ENCODE results near the gene MICAL3.

MICAL3 gene

GRCh38 chr22:17751596-17751995, 272.8 kb downstream of the MICAL3 start:
- DNase-seq (ENCODE audit: low spot score) = no peak

- no peak for DNase-seq (ENCODE audit: low spot score)
Observed at GRCh38 chr22:17749605-17750395, 274.6 kb downstream of the MICAL3 start.

- no peak for DNase-seq (ENCODE audit: low spot score)
Observed at GRCh38 chr22:17748555-17749353, 275.6 kb downstream of the MICAL3 start.

GRCh38 chr22:17746916-17747315, 277.4 kb downstream of the MICAL3 start:
- peak; percentile 16 for DNase-seq (ENCODE audit: low spot score)

DNA sequence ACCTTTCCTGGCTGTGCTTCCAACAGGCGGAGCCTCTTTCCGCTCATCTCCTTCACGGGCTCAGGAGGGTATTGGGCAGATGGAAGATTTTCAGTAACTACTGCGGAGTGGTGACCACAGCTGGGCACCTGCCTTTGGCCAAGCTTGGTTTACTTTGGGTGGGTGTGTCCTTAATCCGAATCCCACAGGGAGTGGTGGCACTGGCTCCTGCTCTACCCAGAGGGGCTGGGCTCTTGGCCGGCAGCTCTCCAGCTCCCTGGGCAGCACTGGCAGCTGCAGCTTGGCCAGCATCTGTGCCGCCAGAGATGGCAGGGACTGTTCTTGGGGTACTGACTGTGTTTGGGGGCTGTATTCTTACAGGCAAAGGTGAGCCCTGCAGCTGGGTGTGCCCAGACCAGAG, 279.9 kb downstream of the MICAL3 start:
- no peak for DNase-seq (ENCODE audit: low spot score)

DNA sequence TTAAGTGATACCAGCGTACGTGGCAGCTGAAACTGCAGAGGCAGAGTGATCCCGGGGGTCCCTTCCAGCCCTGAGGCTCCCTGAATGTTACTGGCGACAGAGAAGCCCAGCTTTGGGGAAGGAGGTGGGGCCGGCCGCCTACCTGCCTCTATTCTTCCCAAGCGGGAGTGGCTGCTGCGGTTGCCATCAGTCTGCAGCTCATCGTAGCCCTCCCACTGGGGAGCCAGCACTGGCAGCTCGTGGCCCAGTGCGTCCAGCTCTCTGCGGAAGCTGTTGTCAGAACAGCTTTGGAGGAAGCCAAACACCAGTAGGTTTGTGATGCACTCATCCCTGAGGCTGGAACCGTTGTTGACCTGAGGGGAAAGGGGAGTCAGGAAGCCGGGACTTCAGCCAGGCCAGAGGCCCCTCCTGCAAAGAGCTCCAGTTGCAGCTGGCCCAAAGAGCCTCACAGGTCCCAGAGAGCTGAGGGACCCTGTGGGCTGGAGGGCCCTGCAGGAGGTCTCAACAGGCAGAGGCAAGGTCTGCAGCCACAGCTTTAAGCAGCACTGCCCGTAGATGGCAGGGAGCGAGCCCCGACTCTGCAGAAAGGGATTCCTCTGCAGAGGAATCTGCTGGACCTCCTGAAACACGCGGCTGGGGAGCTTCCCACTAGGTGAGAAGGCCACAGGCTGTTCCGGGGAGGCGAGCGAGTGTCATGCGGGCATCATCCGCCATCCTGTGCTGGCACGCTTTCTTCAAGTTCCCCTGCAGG, 280.5 kb downstream of the MICAL3 start:
- peak; percentile 50 for DNase-seq (ENCODE audit: low spot score)

- DNase-seq (ENCODE audit: low spot score) = peak; percentile 92
Observed at GRCh38 chr22:17742527-17742902, 281.8 kb downstream of the MICAL3 start.

DNA sequence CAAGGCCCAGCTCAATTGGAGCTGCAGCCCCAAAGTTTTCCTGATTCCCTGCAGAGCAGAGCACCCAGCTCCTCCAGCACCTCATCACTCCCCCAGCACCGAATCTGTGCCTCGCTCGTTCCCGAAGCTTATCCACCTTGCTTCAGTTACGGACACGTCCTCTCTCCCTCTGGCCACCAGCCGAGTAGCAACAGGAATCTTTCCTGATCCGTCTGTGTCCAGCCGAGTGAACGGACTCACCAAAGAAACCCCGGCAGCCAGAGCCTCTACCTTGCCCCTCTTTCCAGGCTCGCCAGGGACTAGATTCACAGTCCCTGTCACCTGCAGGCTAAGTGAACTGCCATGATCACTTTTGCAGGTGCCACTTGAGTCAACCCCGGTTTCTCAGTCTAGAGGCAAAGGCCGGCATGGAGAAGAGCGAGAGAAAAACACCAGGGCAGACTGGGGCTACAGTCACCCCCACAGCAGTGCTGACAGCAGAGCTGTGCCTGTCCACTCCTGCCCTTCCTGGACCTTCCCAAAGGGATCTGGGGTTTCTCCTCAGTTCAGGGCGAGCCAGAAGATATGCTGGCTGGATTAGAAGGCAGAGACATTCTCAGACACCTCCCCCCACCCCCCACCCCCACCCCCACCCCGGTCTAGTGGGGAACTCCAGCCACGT, 282.4 kb downstream of the MICAL3 start:
- DNase-seq (ENCODE audit: low spot score) = peak; percentile 66

DNA sequence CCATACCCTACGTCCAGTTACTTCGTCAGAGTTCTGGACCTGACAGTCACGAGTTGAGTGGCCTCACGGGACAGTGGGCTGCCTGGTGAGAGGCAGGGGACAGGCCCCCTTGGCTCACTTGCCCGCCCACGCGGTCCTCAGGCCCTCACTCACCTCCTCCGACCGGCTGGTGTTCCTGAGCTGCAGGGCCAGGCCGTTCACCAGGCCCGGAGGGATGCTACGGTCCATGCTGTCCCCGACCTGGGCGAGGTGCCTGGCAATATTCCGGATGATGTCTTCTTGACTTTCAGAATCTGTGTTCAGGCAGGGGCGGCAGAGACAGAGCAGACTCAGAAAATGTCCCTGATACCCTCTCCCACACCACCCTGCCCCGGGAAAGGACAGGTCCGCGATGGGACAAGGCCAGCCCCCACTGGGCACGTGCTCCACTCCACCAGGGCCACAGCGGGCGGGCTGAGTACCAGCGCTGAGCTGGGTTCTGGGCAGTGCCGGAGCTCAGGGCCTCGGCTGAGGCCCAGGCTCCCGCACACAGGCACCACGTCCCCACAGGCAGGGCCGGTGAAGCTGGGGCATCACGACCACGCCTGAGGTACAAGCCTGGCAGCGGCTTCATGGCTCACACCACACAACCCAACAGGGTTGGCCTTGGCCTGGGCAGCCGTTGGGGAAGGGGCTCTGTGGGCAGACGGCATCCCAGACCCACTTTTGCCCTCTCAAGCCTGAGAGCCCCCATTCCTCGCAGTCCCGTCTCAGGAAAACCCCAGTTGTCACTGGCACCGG, 285.0 kb downstream of the MICAL3 start:
- DNase-seq (ENCODE audit: low spot score) = no peak

GRCh38 chr22:17738386-17739128, 285.8 kb downstream of the MICAL3 start:
- peak; percentile 91 for DNase-seq (ENCODE audit: low spot score)

Measured in cerebellar cortex (tissue), 1 donor.